HCT116 (cell line): ENCODE measurements around the gene JAK3. TPM values are rescaled to one million over a fixed set of nuclear protein-coding genes. Genes with fewer than 3 reads are reported as not detected.

Experiments used
- ATAC-seq: fragments of 200-7000 bp; cut with Tn5 transposase; 2 replicates; pipeline ENCODE4 v1.9.1; 2020; ENCODE audit warnings: mild to moderate bottlenecking, moderate library complexity
- BruUV-seq: library from RNA; stranded (reverse); fragments of 400-500 nt; replicated peaks from 2 replicates; lab custom pipeline; 2021; lab: Mats Ljungman, UMichigan
- CTCF ChIA-PET: fragments of 300-600 bp; sonication (Branson Sonifier 250); formaldehyde crosslinking; loops from one replicate; lab custom pipeline; 2021; ENCODE audit warnings: antibody characterized with exemption; lab: Charles Lee
- POLR2A ChIA-PET: fragments of 300-600, 350-600 bp; sonication (Branson Sonifier 250); formaldehyde crosslinking; loops from one replicate; lab custom pipeline; 2021; ENCODE audit warnings: antibody characterized with exemption; lab: Charles Lee
- RAD21 ChIA-PET, 2 experiments: fragments of 300-600 bp; sonication (Branson Sonifier 250); formaldehyde crosslinking; loops; one replicate each; lab custom pipeline; 2023; ENCODE audit warnings: low total read pairs in 2 of 2; ENCODE audit not compliant: uncharacterized antibody in 2 of 2, unreplicated experiment in 2 of 2, low non-redundant PET in 1 of 2; lab: Charles Lee
- DNase-seq: peaks from one replicate; pipeline ENCODE4 v3.0.0-alpha.2; 2010; ENCODE audit warnings: low read depth, low spot score
- H2AFZ ChIP-seq: fragments of 200-600 bp; shearing (Covaris generic), sonication (generic); 2 replicates; pipeline ENCODE4 v1.6.1; 2017; ENCODE audit warnings: low read depth, mixed run types, mixed read lengths, antibody characterized with exemption, low read length; ENCODE audit not compliant: poor library complexity, severe bottlenecking
- H3K27ac ChIP-seq: 2 replicates; pipeline ENCODE4 v1.5.1; 2012; ENCODE audit warnings: low read depth, low read length
- H3K27me3 ChIP-seq: fragments of 200-600 bp; sonication (generic); 2 replicates; pipeline ENCODE4 v1.6.1; 2016; ENCODE audit warnings: mixed run types, low read length, mixed read lengths; ENCODE audit not compliant: insufficient read depth
- H3K36me3 ChIP-seq, 2 experiments: fragments of 200-500 bp in 1 of 2; fragments of 200-600 bp in 1 of 2; sonication (Bioruptor generic) in 1 of 2; sonication (generic) in 1 of 2; 2 replicates each; pipeline versions ENCODE4 v1.5.1 to v1.6.1; 2014 to 2016; ENCODE audit warnings: low read length in 2 of 2, inconsistent platforms in 1 of 2, mixed read lengths in 1 of 2, mixed run types in 1 of 2; ENCODE audit not compliant: insufficient read depth in 2 of 2, control insufficient read depth in 1 of 2
- H3K4me1 ChIP-seq, 2 experiments: fragments of 200-600 bp in 1 of 2; sonication (generic) in 1 of 2; 2 replicates each; pipeline versions ENCODE4 v1.5.1 to v1.6.1; 2012 to 2017; ENCODE audit warnings: low read length in 2 of 2, inconsistent platforms in 1 of 2, mild to moderate bottlenecking in 1 of 2, mixed read lengths in 1 of 2, mixed run types in 1 of 2, moderate library complexity in 1 of 2; ENCODE audit not compliant: insufficient read depth in 2 of 2, control insufficient read depth in 1 of 2
- H3K4me2 ChIP-seq: fragments of 200-600 bp; sonication (generic); 2 replicates; pipeline ENCODE4 v1.6.1; 2017; ENCODE audit warnings: mixed run types, low read length, mixed read lengths
- H3K4me3 ChIP-seq, 2 experiments: fragments of 200-600 bp in 1 of 2; sonication (generic) in 1 of 2; replicated peaks in 1 of 2; 2 replicates each; pipeline ENCODE4 v1.5.1; 2011 to 2016; ENCODE audit warnings: low read length in 2 of 2, control low read depth in 1 of 2, low read depth in 1 of 2, mild to moderate bottlenecking in 1 of 2, mixed read lengths in 1 of 2, mixed run types in 1 of 2
- H3K79me2 ChIP-seq: fragments of 200-600 bp; sonication (generic); 2 replicates; pipeline ENCODE4 v1.6.1; 2017; ENCODE audit warnings: mild to moderate bottlenecking, mixed run types, low read length, moderate library complexity, mixed read lengths; ENCODE audit not compliant: insufficient read depth
- H3K9ac ChIP-seq: fragments of 200-600 bp; sonication (generic); 2 replicates; pipeline ENCODE4 v1.6.1; 2016; ENCODE audit warnings: low read length, mixed read lengths
- H3K9me2 ChIP-seq: fragments of 200-600 bp; sonication (generic), shearing (Covaris generic); 2 replicates; pipeline ENCODE4 v1.6.1; 2017; ENCODE audit warnings: mixed run types, mild to moderate bottlenecking, moderate library complexity; ENCODE audit not compliant: insufficient read depth
- H3K9me3 ChIP-seq, 2 experiments: fragments of 200-500 bp in 1 of 2; fragments of 200-600 bp in 1 of 2; sonication (Bioruptor generic) in 1 of 2; sonication (generic) in 1 of 2; 2 replicates each; pipeline ENCODE4 v1.6.1; 2014 to 2017; ENCODE audit warnings: low read length in 2 of 2, mixed read lengths in 2 of 2, inconsistent platforms in 1 of 2, low read depth in 1 of 2, mild to moderate bottlenecking in 1 of 2, mixed run types in 1 of 2, moderate library complexity in 1 of 2; ENCODE audit not compliant: control insufficient read depth in 1 of 2, insufficient read depth in 1 of 2
- H4K20me1 ChIP-seq: fragments of 200-600 bp; sonication (generic), shearing (Covaris generic); 2 replicates; pipeline ENCODE4 v1.6.1; 2017; ENCODE audit warnings: mixed run types, mild to moderate bottlenecking, moderate library complexity; ENCODE audit not compliant: insufficient read depth
- CEBPB ChIP-seq: IDR thresholded peaks from 2 replicates; pipeline ENCODE4 v1.6.1; 2012; ENCODE audit warnings: low read depth
- EGR1 ChIP-seq: IDR thresholded peaks from 2 replicates; pipeline ENCODE4 v1.6.1; 2012; ENCODE audit warnings: low read depth
- ELF1 ChIP-seq: IDR thresholded peaks from 2 replicates; pipeline ENCODE4 v1.6.1; 2012; ENCODE audit warnings: low read depth, borderline replicate concordance
- EZH2phosphoT487 ChIP-seq: fragments of 200-600 bp; IDR thresholded peaks from 2 replicates; pipeline ENCODE4 v1.6.1; 2018; ENCODE audit warnings: antibody characterized with exemption, borderline replicate concordance
- JUND ChIP-seq: IDR thresholded peaks from 2 replicates; pipeline ENCODE4 v1.6.1; 2012
- MAX ChIP-seq: IDR thresholded peaks from 2 replicates; pipeline ENCODE4 v1.6.1; 2012
- POLR2A ChIP-seq: IDR thresholded peaks from 2 replicates; pipeline ENCODE4 v1.7.0; 2011; ENCODE audit warnings: borderline replicate concordance; ENCODE audit not compliant: insufficient read depth, insufficient read length; ENCODE audit errors: extremely low read depth
- POLR2AphosphoS5 ChIP-seq: IDR thresholded peaks from 2 replicates; pipeline ENCODE4 v1.6.1; 2011; ENCODE audit warnings: mild to moderate bottlenecking, low read depth, low read length, moderate library complexity
- RAD21 ChIP-seq: IDR thresholded peaks from 2 replicates; pipeline ENCODE4 v1.6.1; 2012; ENCODE audit warnings: low read depth, mild to moderate bottlenecking
- SP1 ChIP-seq: IDR thresholded peaks from 2 replicates; pipeline ENCODE4 v1.6.1; 2012; ENCODE audit warnings: low read depth
- SRF ChIP-seq: IDR thresholded peaks from 2 replicates; pipeline ENCODE4 v1.6.1; 2012; ENCODE audit warnings: low read depth
- YY1 ChIP-seq: IDR thresholded peaks from 2 replicates; pipeline ENCODE4 v1.6.1; 2011; ENCODE audit warnings: low read length, low read depth, moderate library complexity, mild to moderate bottlenecking; ENCODE audit not compliant: insufficient replicate concordance; ENCODE audit errors: extremely low read depth
- ZBTB33 ChIP-seq: IDR thresholded peaks from 2 replicates; pipeline ENCODE4 v1.6.1; 2011; ENCODE audit warnings: mild to moderate bottlenecking, low read length, moderate library complexity; ENCODE audit not compliant: insufficient replicate concordance; ENCODE audit errors: extremely low read depth
- ZFX ChIP-seq: fragments of 450-650 bp; IDR thresholded peaks from 2 replicates; pipeline ENCODE4 v1.6.1; 2017
- intact Hi-C: fragments of 100-400 bp; cut with micrococcal nuclease; formaldehyde crosslinking; loops from 2 replicates; pipeline ENCODE4 v1.10.0; 2022
- total RNA-seq: library from RNA; stranded (reverse); gene quantifications from one replicate; pipeline ENCODE4 v1.2.1, GENCODE V29; 2021; ENCODE audit not compliant: unreplicated experiment

Gene JAK3
- total RNA-seq, 1 experiment from 2014 or later = 5.7 TPM

GRCh38 chr19:17790059-17790780 is 57.6 kb downstream of the JAK3 start:
- H3K4me3 ChIP-seq = peak overlapping the region in 1 of 2 experiments; percentile 10; a peak in 1 of 4 replicates
- H3K79me2 ChIP-seq = no peaks in the 10 kb centered on the region; the same call in 1 of the 2 replicates
- ChIA-PET RAD21 (no interaction called here), POLR2A (interaction anchor here (1.3 kb wide), 1 partner anchor 40 kb away, joined by 4 read pairs; no protein-coding TSS in a partner anchor), CTCF (interaction anchor here (0.8 to 1.1 kb wide), 2 partner anchors 24 to 184 kb away, joined by 3 read pairs; no protein-coding TSS in a partner anchor)
- intact Hi-C loops = no loop called here
- no peaks in the 10 kb centered on the region for H3K27me3 ChIP-seq
- ATAC-seq (peak; percentile 74), DNase-seq (peak; percentile 60)
- H3K27ac ChIP-seq = peak overlapping the region; percentile 77
- H3K36me3 ChIP-seq = peaks cover 0 to 1% of the 10 kb centered on the region in 2 experiments; a peak in 1 of 4 replicates
- no peaks in the 10 kb centered on the region for H3K9me3 ChIP-seq
- no peaks in the 10 kb centered on the region for H4K20me1 ChIP-seq
- no peak overlapping the region for H3K9ac ChIP-seq
- no peaks in the 10 kb centered on the region for H3K9me2 ChIP-seq
- no TSS peak for BruUV-seq
- peaks cover 42 to 57% of the 10 kb centered on the region in 2 experiments for H3K4me1 ChIP-seq
- no peak overlapping the region for H2AFZ ChIP-seq
- no peak for TF ChIP-seq POLR2A
- peak; percentile 53; the same call in 1 of the 2 replicates for TF ChIP-seq JUND
- TF ChIP-seq MAX = peak; percentile 68; the same call in 1 of the 2 replicates
- TF ChIP-seq SP1 = peak; percentile 1; the same call in 1 of the 2 replicates
- TF ChIP-seq YY1 = no peak
- TF ChIP-seq ZFX = no peak
- H3K4me2 ChIP-seq = peak overlapping the region; percentile 68

GRCh38 chr19:17788632-17789031 is 59.1 kb downstream of the JAK3 start:
- BruUV-seq = no TSS peak
- DNase-seq (no peak), ATAC-seq (no peak)
- H3K4me3 ChIP-seq = no peak overlapping the region
- no peaks in the 10 kb centered on the region for H3K9me2 ChIP-seq
- H2AFZ ChIP-seq = no peak overlapping the region
- H3K9me3 ChIP-seq = no peaks in the 10 kb centered on the region
- RAD21 ChIA-PET = interaction anchor here in 1 of 2 experiments (0.7 kb wide), 1 partner anchor 134 kb away, joined by 6 read pairs; no protein-coding TSS in a partner anchor
- H4K20me1 ChIP-seq = no peaks in the 10 kb centered on the region
- no peak overlapping the region for H3K4me2 ChIP-seq
- peaks cover 0 to 6% of the 10 kb centered on the region in 2 experiments; a peak in 1 of 4 replicates for H3K36me3 ChIP-seq
- H3K79me2 ChIP-seq = no peaks in the 10 kb centered on the region
- no peak overlapping the region for H3K9ac ChIP-seq
- POLR2A ChIA-PET = interaction anchor here (0.8 kb wide), 1 partner anchor 71 kb away, joined by 3 read pairs; the partner anchor contains the start of gene RPL18A
- CTCF ChIA-PET = no interaction called here
- no peak overlapping the region for H3K27ac ChIP-seq
- no peaks in the 10 kb centered on the region for H3K27me3 ChIP-seq
- intact Hi-C loops = no loop called here
- H3K4me1 ChIP-seq = peaks cover 35 to 49% of the 10 kb centered on the region in 2 experiments
- TF ChIP-seq EGR1 = no peak
- TF ChIP-seq POLR2A = no peak
- no peak for TF ChIP-seq POLR2AphosphoS5
- no peak for TF ChIP-seq RAD21
- TF ChIP-seq JUND = no peak
- TF ChIP-seq EZH2phosphoT487 = no peak
- no peak for TF ChIP-seq ZFX
- no peak for TF ChIP-seq SRF
- no peak for TF ChIP-seq MAX
- no peak for TF ChIP-seq ZBTB33
- TF ChIP-seq CEBPB = no peak
- no peak for TF ChIP-seq ELF1
